ENCODE results near the gene CDKAL1. TPM values are rescaled to one million over a fixed set of nuclear protein-coding genes. Genes with fewer than 3 reads are reported as not detected.
"Not testable (repeated sequence)": the region's sequence is repeated elsewhere in the genome, so short reads cannot be mapped to it uniquely, and the experiment has no call there.

The CDKAL1 gene
- total RNA-seq, 1 experiment from 2014 or later, result 11.8 TPM

GRCh38 chr6:20606831-20607230 is 72.6 kb downstream of the CDKAL1 start:
- no peak overlapping the region for H3K27ac Mint-ChIP-seq (ENCODE audit: low read depth, unreplicated experiment)
- no peaks in the 10 kb centered on the region for H3K36me3 Mint-ChIP-seq (ENCODE audit: insufficient read depth, unreplicated experiment)
- POLR2A ChIA-PET, result no interaction called here
- BruUV-seq (replicated peaks), result no TSS peak
- TF ChIP-seq CTCF (IDR thresholded peaks at IDR 0.05; ENCODE audit: unreplicated experiment), result no peak
- H3K27me3 Mint-ChIP-seq (ENCODE audit: insufficient read depth, unreplicated experiment), result no peaks in the 10 kb centered on the region
- peaks cover 13% of the 10 kb centered on the region for H3K4me1 Mint-ChIP-seq (ENCODE audit: insufficient read depth, unreplicated experiment)
- no peak for DNase-seq (ENCODE audit: unreplicated experiment)
- no peak overlapping the region for H3K4me3 Mint-ChIP-seq (ENCODE audit: unreplicated experiment)
- H3K9me3 Mint-ChIP-seq (ENCODE audit: unreplicated experiment), result peaks cover 8% of the 10 kb centered on the region
- intact Hi-C loops (cut with micrococcal nuclease), result no loop called here
- CTCF ChIA-PET, result no interaction called here

DNA sequence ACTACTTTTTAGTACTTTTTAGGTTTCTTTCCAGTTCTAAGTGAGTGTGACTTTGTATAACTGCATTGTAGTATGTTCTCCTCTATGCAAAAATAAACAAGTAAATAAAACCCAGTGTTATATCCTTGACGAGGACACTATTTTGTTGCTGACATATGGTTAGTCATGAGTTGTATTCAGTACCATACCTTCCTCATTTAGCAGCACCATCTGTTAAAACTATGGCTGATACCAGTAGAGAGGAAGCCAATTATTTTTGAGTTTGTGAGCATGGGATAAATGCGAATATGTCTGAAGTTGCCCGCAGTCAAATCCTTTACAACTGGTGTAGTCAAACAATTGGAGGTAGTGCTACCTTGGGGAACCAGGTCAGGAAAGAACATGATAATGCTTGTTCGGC is 74.1 kb downstream of the CDKAL1 start:
- H3K27me3 Mint-ChIP-seq (ENCODE audit: insufficient read depth, unreplicated experiment), result no peaks in the 10 kb centered on the region
- peaks cover 13% of the 10 kb centered on the region for H3K4me1 Mint-ChIP-seq (ENCODE audit: insufficient read depth, unreplicated experiment)
- BruUV-seq (replicated peaks), result no TSS peak
- no peak for DNase-seq (ENCODE audit: unreplicated experiment)
- peaks cover 8% of the 10 kb centered on the region for H3K9me3 Mint-ChIP-seq (ENCODE audit: unreplicated experiment)
- H3K4me3 Mint-ChIP-seq (ENCODE audit: unreplicated experiment), result no peak overlapping the region
- peaks cover 6% of the 10 kb centered on the region for H3K36me3 Mint-ChIP-seq (ENCODE audit: insufficient read depth, unreplicated experiment)
- no peak overlapping the region for H3K27ac Mint-ChIP-seq (ENCODE audit: low read depth, unreplicated experiment)
- ChIA-PET CTCF (no interaction called here), POLR2A (no interaction called here)
- no peak for TF ChIP-seq CTCF (IDR thresholded peaks at IDR 0.05; ENCODE audit: unreplicated experiment)
- intact Hi-C loops (cut with micrococcal nuclease), result no loop called here

GRCh38 chr6:20608905-20609304 is 74.6 kb downstream of the CDKAL1 start:
- peaks cover 13% of the 10 kb centered on the region for H3K4me1 Mint-ChIP-seq (ENCODE audit: insufficient read depth, unreplicated experiment)
- peaks cover 6% of the 10 kb centered on the region for H3K36me3 Mint-ChIP-seq (ENCODE audit: insufficient read depth, unreplicated experiment)
- H3K27me3 Mint-ChIP-seq (ENCODE audit: insufficient read depth, unreplicated experiment), result no peaks in the 10 kb centered on the region
- H3K9me3 Mint-ChIP-seq (ENCODE audit: unreplicated experiment), result peaks cover 8% of the 10 kb centered on the region
- TF ChIP-seq CTCF (IDR thresholded peaks at IDR 0.05; ENCODE audit: unreplicated experiment), result no peak
- no peak overlapping the region for H3K4me3 Mint-ChIP-seq (ENCODE audit: unreplicated experiment)
- intact Hi-C loops (cut with micrococcal nuclease), result no loop called here
- CTCF ChIA-PET, result no interaction called here
- BruUV-seq (replicated peaks), result no TSS peak
- H3K27ac Mint-ChIP-seq (ENCODE audit: low read depth, unreplicated experiment), result no peak overlapping the region
- DNase-seq (ENCODE audit: unreplicated experiment), result no peak
- POLR2A ChIA-PET, result interaction anchor here (0.6 kb wide), 1 partner anchor 878 kb away, joined by 3 read pairs; no protein-coding TSS in a partner anchor

GRCh38 chr6:20609924-20610323 is 75.7 kb downstream of the CDKAL1 start:
- H3K4me1 Mint-ChIP-seq (ENCODE audit: insufficient read depth, unreplicated experiment); intact Hi-C loops (cut with micrococcal nuclease); H3K9me3 Mint-ChIP-seq (ENCODE audit: unreplicated experiment); H3K27me3 Mint-ChIP-seq (ENCODE audit: insufficient read depth, unreplicated experiment); DNase-seq (ENCODE audit: unreplicated experiment); H3K4me3 Mint-ChIP-seq (ENCODE audit: unreplicated experiment); H3K27ac Mint-ChIP-seq (ENCODE audit: low read depth, unreplicated experiment); H3K36me3 Mint-ChIP-seq (ENCODE audit: insufficient read depth, unreplicated experiment); BruUV-seq (replicated peaks): not testable (repeated sequence)
- ChIA-PET CTCF (interaction anchor here (0.6 kb wide), 1 partner anchor 794 kb away, joined by 3 read pairs; no protein-coding TSS in a partner anchor), POLR2A (interaction anchor here (0.6 kb wide), 1 partner anchor 227 kb away, joined by 4 read pairs; no protein-coding TSS in a partner anchor)
